HepG2 (cell line): ENCODE measurements around the gene PDLIM5. TPM values are rescaled to one million over a fixed set of nuclear protein-coding genes. Genes with fewer than 3 reads are reported as not detected.

ENCODE experiments used
- ATF7 ChIP-seq, 2 experiments: fragments of 450-650 bp in 1 of 2; sonication (generic) in 1 of 2; formaldehyde crosslinking in 1 of 2; IDR thresholded peaks; 2 replicates each; pipeline versions ENCODE4 v1.4.0 to v1.6.1; 2016 to 2020; ENCODE audit warnings: antibody characterized with exemption in 1 of 2, mild to moderate bottlenecking in 1 of 2, missing genetic modification reagents in 1 of 2
- ATF7-NPFF ChIP-seq: sonication (generic); formaldehyde crosslinking; IDR thresholded peaks from 2 replicates; pipeline ENCODE4 v1.8.1; 2023; ENCODE audit warnings: mild to moderate bottlenecking, low read depth, missing genetic modification reagents, moderate library complexity
- CREBL2 ChIP-seq: sonication (generic); formaldehyde crosslinking; IDR thresholded peaks from 2 replicates; pipeline ENCODE4 v1.8.1; 2023; ENCODE audit warnings: missing genetic modification reagents, mild to moderate bottlenecking, borderline replicate concordance
- CTCF ChIP-seq: sonication (generic); formaldehyde crosslinking; IDR thresholded peaks from 2 replicates; pipeline ENCODE4 v1.5.0; 2020; ENCODE audit warnings: mild to moderate bottlenecking, missing genetic modification reagents, moderate library complexity
- ELF4 ChIP-seq: sonication (generic); formaldehyde crosslinking; IDR thresholded peaks from 2 replicates; pipeline ENCODE4 v1.5.0; 2020; ENCODE audit warnings: missing genetic modification reagents, mild to moderate bottlenecking, moderate library complexity, borderline replicate concordance
- HMG20B ChIP-seq: conservative IDR thresholded peaks from 2 replicates; pipeline ENCODE4 v1.6.1; 2016; ENCODE audit warnings: missing genetic modification reagents, missing compliant biosample characterization
- KLF12 ChIP-seq: sonication (generic); formaldehyde crosslinking; IDR thresholded peaks from 2 replicates; pipeline ENCODE4 v1.4.0; 2020; ENCODE audit warnings: missing genetic modification reagents, borderline replicate concordance
- KLF9 ChIP-seq: IDR thresholded peaks from 2 replicates; pipeline ENCODE4 v1.6.1; 2016; ENCODE audit warnings: low read depth
- NFIB ChIP-seq: sonication (generic); formaldehyde crosslinking; IDR thresholded peaks from 2 replicates; pipeline ENCODE4 v1.9.0; 2021; ENCODE audit warnings: missing genetic modification reagents, mild to moderate bottlenecking, borderline replicate concordance
- ONECUT2 ChIP-seq: sonication (generic); formaldehyde crosslinking; IDR thresholded peaks from 2 replicates; pipeline ENCODE4 v1.4.0; 2020; ENCODE audit warnings: missing genetic modification reagents
- PBX2 ChIP-seq: IDR thresholded peaks from 2 replicates; pipeline ENCODE4 v1.6.1; 2016; ENCODE audit warnings: control low read depth
- PRDM10 ChIP-seq: sonication (generic); formaldehyde crosslinking; IDR thresholded peaks from 2 replicates; pipeline ENCODE4 v1.4.0; 2020; ENCODE audit warnings: low read depth, missing genetic modification reagents
- REXO4 ChIP-seq: sonication (generic); formaldehyde crosslinking; IDR thresholded peaks from 2 replicates; pipeline ENCODE4 v1.8.0; 2022; ENCODE audit warnings: missing genetic modification reagents, mild to moderate bottlenecking, borderline replicate concordance
- RXRB ChIP-seq: IDR thresholded peaks from 2 replicates; pipeline ENCODE4 v1.6.1; 2016; ENCODE audit warnings: borderline replicate concordance, missing genetic modification reagents, missing compliant biosample characterization
- XRCC5 ChIP-seq: fragments of 200-400 bp; formaldehyde crosslinking; optimal IDR thresholded peaks from 2 replicates; pipeline ENCODE3; 2017; ENCODE audit warnings: mild to moderate bottlenecking, low read length
- ZBTB20 ChIP-seq: sonication (generic); formaldehyde crosslinking; IDR thresholded peaks from 2 replicates; pipeline ENCODE4 v1.8.1; 2023; ENCODE audit warnings: missing genetic modification reagents, low read depth, mild to moderate bottlenecking, borderline replicate concordance
- ZNF280B ChIP-seq: sonication (generic); formaldehyde crosslinking; IDR thresholded peaks from 2 replicates; pipeline ENCODE4 v1.5.0; 2020; ENCODE audit warnings: missing genetic modification reagents, mild to moderate bottlenecking, borderline replicate concordance
- ZNF317 ChIP-seq: sonication (generic); formaldehyde crosslinking; IDR thresholded peaks from 2 replicates; pipeline ENCODE4 v1.5.0; 2020; ENCODE audit warnings: mild to moderate bottlenecking, missing genetic modification reagents
- ZNF354B ChIP-seq: sonication (generic); formaldehyde crosslinking; IDR thresholded peaks from 2 replicates; pipeline ENCODE4 v1.8.0; 2022; ENCODE audit warnings: mild to moderate bottlenecking, missing genetic modification reagents
- ZNF720 ChIP-seq: sonication (generic); formaldehyde crosslinking; IDR thresholded peaks from 2 replicates; pipeline ENCODE4 v1.4.0; 2020; ENCODE audit warnings: missing genetic modification reagents
- polyA plus RNA-seq, 8 experiments: library from polyadenylated mRNA; depleted of rRNA in 3 of 8; stranded (reverse) in 7 of 8; unstranded in 1 of 8; fragments of >200 nt; fragmentation: Illumina TruSeq in 4 of 8; extraction: Trizol in 4 of 8; gene quantifications; 2 replicates each; pipeline versions ENCODE4 v1.2.1 to v1.2.3, GENCODE V29; 2011 to 2016; ENCODE audit warnings: low read depth in 4 of 8, missing spikeins in 1 of 8, mixed read lengths in 1 of 8; ENCODE audit not compliant: insufficient read depth in 1 of 8
- total RNA-seq, 5 experiments: library from RNA; depleted of rRNA; stranded (reverse); fragments of >200 nt; fragmentation: Illumina TruSeq; extraction: Trizol; gene quantifications; 2 replicates each; pipeline ENCODE4 v1.2.3, GENCODE V29; 2016; ENCODE audit warnings: low read depth in 1 of 5

The PDLIM5 gene
- total and polyA plus RNA-seq, 2 of the 13 experiments (the other 11 are each of a cell fraction or from before 2014, with no cell fraction given): 52.8 to 119 TPM

GRCh38 chr4:94564252-94564651, 112.5 kb downstream of the PDLIM5 start (continued):
- TF ChIP-seq ELF4 (CRISPR knock-in tag): no peak
- 0 out of 2 replicates have a peak, but pooled peaks have one; percentile 9 for TF ChIP-seq CTCF (CRISPR knock-in tag)
- no peak for TF ChIP-seq KLF12 (CRISPR knock-in tag)
- TF ChIP-seq RXRB: peak; percentile 92
- no peak for TF ChIP-seq ATF7 (IDR thresholded peaks at IDR 0.05)
- TF ChIP-seq ATF7 (CRISPR knock-in tag; IDR thresholded peaks at IDR 0.05): no peak
- no peak for TF ChIP-seq ZBTB20 (CRISPR knock-in tag)
- TF ChIP-seq PBX2 (CRISPR knock-in tag): no peak
- no peak for TF ChIP-seq ATF7-NPFF (CRISPR knock-in tag)
- TF ChIP-seq REXO4 (CRISPR knock-in tag): no peak
- no peak for TF ChIP-seq NFIB (CRISPR knock-in tag)
- TF ChIP-seq ONECUT2: no peak
- no peak for TF ChIP-seq CREBL2 (CRISPR knock-in tag)
- no peak for TF ChIP-seq ZNF354B
- TF ChIP-seq PRDM10 (CRISPR knock-in tag): peak; percentile 93
- no peak for TF ChIP-seq KLF9 (CRISPR knock-in tag)
- no peak for TF ChIP-seq ZNF720 (CRISPR knock-in tag)
- 0 out of 2 replicates have a peak, but pooled peaks have one; percentile 48 for TF ChIP-seq HMG20B (CRISPR knock-in tag)
- no peak for TF ChIP-seq ZNF280B
- TF ChIP-seq XRCC5: peak; percentile 50
- 0 out of 2 replicates have a peak, but pooled peaks have one; percentile 65 for TF ChIP-seq ZNF317 (CRISPR knock-in tag)
